ENCODE data around the gene CACNA1S. TPM values are rescaled to one million over a fixed set of nuclear protein-coding genes. Genes with fewer than 3 reads are reported as not detected.

Gene CACNA1S
- total and polyA plus RNA-seq, 2 of the 13 experiments (the other 11 are each of a cell fraction or from before 2014, with no cell fraction given) = not detected

- 48% methylated on average over 7 of the region's 7 CpGs for WGBS (ENCODE audit: low lambda C conversion rate)
- BruUV-seq (replicated peaks) = no TSS peak
Measured at GRCh38 chr1:201063145-201063544, 49.1 kb downstream of the CACNA1S start.

More at GRCh38 chr1:201063145-201063544, 49.1 kb downstream of the CACNA1S start:
- Histone ChIP-seq H3K9ac (ENCODE audit: insufficient read depth, low read depth, low read length) (no peak overlapping the region), H3K27me3 (ENCODE audit: control insufficient read depth in 1 of 2, insufficient read depth in 2 of 2, low read length in 2 of 2) (peaks cover 0 to 15% of the 10 kb centered on the region in 2 experiments; a peak in 2 of 5 replicates), H3K4me2 (ENCODE audit: low read depth, low read length) (no peak overlapping the region), H3K9me3 (ENCODE audit: low read length) (no peaks in the 10 kb centered on the region), H2AFZ (ENCODE audit: low read length) (no peak overlapping the region), H3K27ac (ENCODE audit: extremely low read length, insufficient read depth, low read length) (no peak overlapping the region), H4K20me1 (ENCODE audit: insufficient read depth, low read length) (no peaks in the 10 kb centered on the region), H3K36me3 (replicated peaks in 1 of 2; ENCODE audit: control insufficient read depth in 1 of 2, insufficient read depth in 2 of 2, low read length in 2 of 2) (no peaks in the 10 kb centered on the region), H3K4me3 (replicated peaks in 1 of 3; ENCODE audit: insufficient read depth in 1 of 3, low read depth in 2 of 3, low read length in 3 of 3) (no peak overlapping the region), H3K79me2 (ENCODE audit: insufficient read depth, low read length) (no peaks in the 10 kb centered on the region), H3K4me1 (ENCODE audit: insufficient read depth, low read length) (peaks cover 15% of the 10 kb centered on the region)
- peak; percentile 15 for DNase-seq (ENCODE audit: low spot score)
- ATAC-seq = peak; percentile 53
- peak; percentile 71 for FAIRE-seq
- CTCF ChIA-PET (ENCODE audit: low intra/inter-chr PET ratio, low total read pairs) = no interaction called here
- TF ChIP-seq TIGD3 (CRISPR knock-in tag; IDR thresholded peaks at IDR 0.05; ENCODE audit: borderline replicate concordance) (no peak), ZMYM3 (CRISPR knock-in tag; IDR thresholded peaks at IDR 0.05) (0 out of 2 replicates have a peak, but pooled peaks have one; percentile 12), PBX2 (CRISPR knock-in tag; IDR thresholded peaks at IDR 0.05) (no peak), ZC3H13 (CRISPR knock-in tag; IDR thresholded peaks at IDR 0.05) (no peak), KDM3A (CRISPR knock-in tag; IDR thresholded peaks at IDR 0.05; ENCODE audit: low read depth) (no peak), ZNF670 (CRISPR knock-in tag; IDR thresholded peaks at IDR 0.05; ENCODE audit: borderline replicate concordance) (no peak), ZNF362 (CRISPR knock-in tag; IDR thresholded peaks at IDR 0.05; ENCODE audit: borderline replicate concordance) (peak; percentile 86; the same call in 1 of the 2 replicates), CEBPG (CRISPR knock-in tag; IDR thresholded peaks at IDR 0.05) (peak; percentile 40; the same call in 1 of the 2 replicates), UBTF (CRISPR knock-in tag; IDR thresholded peaks at IDR 0.05) (no peak), CEBPB (IDR thresholded peaks at IDR 0.05; ENCODE audit: borderline replicate concordance, low read depth, low read length) (0 out of 2 replicates have a peak, but pooled peaks have one; percentile 27)
- in situ Hi-C loops (cut with HindIII; ENCODE audit: extremely low pct_ligation_motif_present, low pct_unique_long_range_greater_than_20kb) (no loop called here), intact Hi-C loops (cut with micrococcal nuclease; ENCODE audit: unreplicated experiment) (no loop called here)
- POLR2A ChIA-PET = no interaction called here
